A549 treated with dexamethasone at 1 μM for 4 hours (cell line): ENCODE data around the gene GSTM2. TPM values are rescaled to one million over a fixed set of nuclear protein-coding genes. Genes with fewer than 3 reads are reported as not detected.

Experiments used
- total RNA-seq: library from RNA; stranded (reverse); fragments of 200-300 nt; extraction: Qiagen RNA extraction; gene quantifications from 5 replicates; pipeline ENCODE4 v1.2.3, GENCODE V29; 2022

Gene GSTM2
- 2.7 to 4.8 TPM (median 3.5 TPM) in 5 replicates for total RNA-seq

GRCh38 chr1:109667452-109668122 is at the start of gene GSTM2:
GSTM2 (plus strand) TSS chr1:109668057; CDS start chr1:109668116, 59 bp downstream.

GRCh38 chr1:109619576-109620400 is 48.1 kb upstream of the GSTM2 start, which contains the start of the genes AMPD2 and GNAT2:
AMPD2 (plus strand) TSS chr1:109619837; CDS start chr1:109621176, 1,339 bp downstream.
GNAT2 (minus strand) TSS chr1:109619616; CDS start chr1:109612870, 6,746 bp downstream.

GRCh38 chr1:109655615-109656519 is 12.0 kb upstream of the GSTM2 start, which contains the start of gene GSTM4:
GSTM4 (plus strand) TSS chr1:109656099; CDS start chr1:109656390, 291 bp downstream.

GRCh38 chr1:109687641-109688499 is 20.0 kb downstream of the GSTM2 start, which contains the start of gene GSTM1:
GSTM1 (plus strand) TSS chr1:109687817; CDS start chr1:109687874, 57 bp downstream.

GRCh38 chr1:109711593-109712320 is 43.9 kb downstream of the GSTM2 start, which contains the start of gene GSTM5:
GSTM5 (plus strand) TSS chr1:109712251; CDS start chr1:109712313, 62 bp downstream.

Other genes starting within 250 kb of the GSTM2 start
- gene PSMA5, start 241.6 kb upstream of the GSTM2 start, total RNA-seq = 86.2 to 112 TPM (median 87.9 TPM) in 5 replicates
- 0.09 to 0.17 TPM (median 0.11 TPM) in 5 replicates for gene SYPL2, start 201.5 kb upstream of the GSTM2 start, total RNA-seq
- 1.4 to 2.4 TPM (median 2.1 TPM) in 5 replicates for gene ATXN7L2, start 184.2 kb upstream of the GSTM2 start, total RNA-seq
- 3.8 to 5.1 TPM (median 4.5 TPM) in 5 replicates for gene CYB561D1, start 174.0 kb upstream of the GSTM2 start, total RNA-seq
- 0.99 to 1.7 TPM (median 1.4 TPM) in 5 replicates for gene AMIGO1, start 158.3 kb upstream of the GSTM2 start, total RNA-seq
- gene GPR61, start 128.2 kb upstream of the GSTM2 start, total RNA-seq = 0.06 TPM in 1 of 5 replicates, not detected in the others
- 5.1 to 5.8 TPM (median 5.5 TPM) in 5 replicates for gene GNAI3, start 119.4 kb upstream of the GSTM2 start, total RNA-seq
- gene GNAT2, start 48.4 kb upstream of the GSTM2 start, total RNA-seq = 0.08 to 0.38 TPM (median 0.15 TPM) in 5 replicates
- 15.4 to 21.8 TPM (median 21.7 TPM) in 5 replicates for gene AMPD2, start 48.2 kb upstream of the GSTM2 start, total RNA-seq
- gene GSTM4, start 12.0 kb upstream of the GSTM2 start, total RNA-seq = 8.3 to 10.3 TPM (median 9.3 TPM) in 5 replicates
- 0.21 TPM in 1 of 5 replicates, not detected in the others for gene GSTM1, start 19.8 kb downstream of the GSTM2 start, total RNA-seq
- not detected in 5 replicates for gene GSTM5, start 44.2 kb downstream of the GSTM2 start, total RNA-seq
- gene GSTM3, start 73.0 kb downstream of the GSTM2 start, total RNA-seq = 18.5 to 26.7 TPM (median 21.2 TPM) in 5 replicates
- 0.43 to 0.67 TPM (median 0.56 TPM) in 5 replicates for gene EPS8L3, start 95.9 kb downstream of the GSTM2 start, total RNA-seq
- 12.5 to 17.2 TPM (median 16.2 TPM) in 5 replicates for gene CSF1, start 242.8 kb downstream of the GSTM2 start, total RNA-seq